Trophoblast cell (in vitro differentiated cells and primary cell): Measurements from ENCODE around the gene DSEL. TPM values are rescaled to one million over a fixed set of nuclear protein-coding genes. Genes with fewer than 3 reads are reported as not detected.

Experiments
- DNase-seq, 2 donors: peaks; one replicate each; pipeline ENCODE4 v3.0.0-alpha.2; 2016
- H2AFZ ChIP-seq: 2 replicates; pipeline ENCODE4 v1.6.1; 2013; ENCODE audit warnings: low read length, moderate library complexity, mild to moderate bottlenecking; ENCODE audit not compliant: insufficient read depth, poor library complexity
- H2AK5ac ChIP-seq: 2 replicates; pipeline ENCODE4 v1.6.1; 2013; ENCODE audit warnings: mild to moderate bottlenecking, low read length
- H2BK120ac ChIP-seq: 2 replicates; pipeline ENCODE4 v1.6.1; 2013; ENCODE audit warnings: low read length, mild to moderate bottlenecking, moderate library complexity; ENCODE audit not compliant: insufficient read depth, poor library complexity
- H2BK12ac ChIP-seq: 2 replicates; pipeline ENCODE4 v1.6.1; 2013; ENCODE audit warnings: mild to moderate bottlenecking, low read length, moderate library complexity
- H2BK5ac ChIP-seq: 2 replicates; pipeline ENCODE4 v1.6.1; 2013; ENCODE audit warnings: low read length, low read depth, moderate library complexity, mild to moderate bottlenecking; ENCODE audit not compliant: poor library complexity
- H3K14ac ChIP-seq: 2 replicates; pipeline ENCODE4 v1.6.1; 2013; ENCODE audit warnings: mild to moderate bottlenecking, low read length
- H3K18ac ChIP-seq: 2 replicates; pipeline ENCODE4 v1.6.1; 2013; ENCODE audit warnings: mild to moderate bottlenecking, low read length
- H3K23ac ChIP-seq: 2 replicates; pipeline ENCODE4 v1.6.1; 2013; ENCODE audit warnings: low read length
- H3K27ac ChIP-seq: 2 replicates; pipeline ENCODE4 v1.5.1; 2013; ENCODE audit warnings: low read depth, mild to moderate bottlenecking, inconsistent platforms, low read length, moderate library complexity
- H3K27me3 ChIP-seq: 2 replicates; pipeline ENCODE4 v1.6.1; 2013; ENCODE audit warnings: inconsistent platforms, mild to moderate bottlenecking, low read length, moderate library complexity; ENCODE audit not compliant: insufficient read depth
- H3K36me3 ChIP-seq, 2 experiments: 1 replicate in 1 of 2; 2 replicates in 1 of 2; pipeline ENCODE4 v1.6.1; 2013; ENCODE audit warnings: low read length in 2 of 2, mild to moderate bottlenecking in 2 of 2, moderate library complexity in 1 of 2; ENCODE audit not compliant: insufficient read depth in 2 of 2, control insufficient read depth in 1 of 2
- H3K4ac ChIP-seq: 2 replicates; pipeline ENCODE4 v1.6.1; 2013; ENCODE audit warnings: low read depth, mild to moderate bottlenecking, low read length, moderate library complexity
- H3K4me1 ChIP-seq, 2 experiments: 1 replicate in 1 of 2; 2 replicates in 1 of 2; pipeline ENCODE4 v1.6.1; 2013; ENCODE audit warnings: low read length in 2 of 2, mild to moderate bottlenecking in 2 of 2, moderate library complexity in 1 of 2; ENCODE audit not compliant: insufficient read depth in 2 of 2, control insufficient read depth in 1 of 2
- H3K4me2 ChIP-seq: 2 replicates; pipeline ENCODE4 v1.6.1; 2013; ENCODE audit warnings: inconsistent platforms, mild to moderate bottlenecking, low read length, moderate library complexity
- H3K4me3 ChIP-seq: 2 replicates; pipeline ENCODE4 v1.5.1; 2013; ENCODE audit warnings: mild to moderate bottlenecking, low read depth, low read length, inconsistent platforms
- H3K79me1 ChIP-seq: one replicate; pipeline ENCODE4 v1.6.1; 2013; ENCODE audit warnings: low read length
- H3K79me2 ChIP-seq: 2 replicates; pipeline ENCODE4 v1.6.1; 2013; ENCODE audit warnings: low read length, mild to moderate bottlenecking; ENCODE audit not compliant: control insufficient read depth, insufficient read depth, poor library complexity
- H3K9ac ChIP-seq: 2 replicates; pipeline ENCODE4 v1.6.1; 2013; ENCODE audit warnings: mild to moderate bottlenecking, low read length
- H3K9me3 ChIP-seq: 2 replicates; pipeline ENCODE4 v1.6.1; 2013; ENCODE audit warnings: low read depth, mild to moderate bottlenecking, control low read depth, inconsistent platforms, low read length; ENCODE audit not compliant: insufficient read depth
- H4K12ac ChIP-seq: 2 replicates; pipeline ENCODE4 v1.6.1; 2013; ENCODE audit warnings: low read depth, mild to moderate bottlenecking, low read length, moderate library complexity
- H4K8ac ChIP-seq: 2 replicates; pipeline ENCODE4 v1.6.1; 2013; ENCODE audit warnings: low read depth, mild to moderate bottlenecking, low read length, moderate library complexity
- H4K91ac ChIP-seq: one replicate; pipeline ENCODE4 v1.6.1; 2013; ENCODE audit warnings: low read depth, mild to moderate bottlenecking, low read length, moderate library complexity
- WGBS: extraction: QIAGEN DNeasy Blood & Tissue Kit; methylation state at CpG from one replicate; pipeline ENCODE4 v1.1.7; 2013; ENCODE audit warnings: missing lambda C conversion rate; ENCODE audit not compliant: insufficient read length, insufficient coverage; ENCODE audit errors: extremely low coverage; 5-methylcytosine and 5-hydroxymethylcytosine counted together
- polyA plus RNA-seq: library from polyadenylated mRNA; stranded (reverse); fragments of 200-250 nt; gene quantifications from 2 replicates; pipeline ENCODE4 v1.2.3, GENCODE V29; 2013

DSEL gene
- 3.9 and 4.0 TPM in 2 replicates for polyA plus RNA-seq

DNA sequence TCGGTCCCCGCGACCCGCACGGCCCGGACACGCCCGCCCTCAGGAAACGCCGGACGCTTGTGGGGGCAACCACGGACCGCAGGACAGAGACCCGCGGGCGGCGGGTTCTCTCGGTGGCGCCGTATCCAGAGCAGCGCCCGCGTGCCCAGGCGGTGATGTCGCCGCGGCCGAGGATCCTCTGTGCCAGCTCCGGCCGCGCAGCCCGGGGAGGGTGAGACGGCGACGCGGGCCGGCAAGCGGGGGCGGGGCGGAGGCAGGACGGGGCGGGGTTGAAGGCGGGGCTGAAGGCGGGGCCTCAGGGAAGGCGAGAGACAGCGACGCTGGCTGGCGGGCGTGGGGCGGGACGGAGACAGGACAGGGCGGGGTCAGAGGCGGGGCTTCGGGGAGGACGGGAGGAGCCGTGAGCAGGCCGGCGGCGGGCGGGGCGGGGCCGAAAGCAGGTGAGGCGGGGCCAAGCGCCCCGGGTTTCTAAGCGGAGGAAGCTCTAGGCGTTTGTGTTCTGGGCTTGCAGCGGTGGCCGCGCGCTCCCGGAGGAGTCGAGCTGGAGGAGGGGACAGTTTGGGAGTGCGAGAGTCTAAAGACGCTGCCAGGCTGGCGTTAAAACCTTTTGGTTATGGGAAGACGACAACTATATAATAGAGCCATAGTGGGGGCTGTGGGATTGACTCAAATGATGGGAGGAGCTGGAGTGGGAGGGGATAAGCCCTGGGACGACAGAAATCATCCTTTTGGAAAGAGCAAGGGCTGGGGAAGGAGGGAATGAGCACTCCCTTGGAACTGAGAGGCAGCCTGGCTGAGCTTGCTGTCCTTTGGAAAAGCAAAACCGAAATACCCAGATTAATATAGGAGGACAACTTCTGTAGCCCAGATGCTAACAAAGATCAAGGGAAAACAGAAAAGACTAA is at the start of gene DSEL:
DSEL (minus strand) TSS at position 182 of the 905 bp plus-strand sequence. CDS start 2,112 bp downstream, outside the sequence.
- H3K4me1 ChIP-seq: no peaks in the 10 kb centered on the region
- peaks cover 7% of the 10 kb centered on the region for H3K79me1 ChIP-seq
- H2BK12ac ChIP-seq: no peak within 1 kb of the TSS
- H2AFZ ChIP-seq: peak within 1 kb of the TSS; percentile 92
- peak within 1 kb of the TSS; percentile 80 for H4K8ac ChIP-seq
- no peak within 1 kb of the TSS for H3K23ac ChIP-seq
- peaks cover 4% of the 10 kb centered on the region for H3K79me2 ChIP-seq
- no peak within 1 kb of the TSS for H2AK5ac ChIP-seq
- H3K4ac ChIP-seq: no peak within 1 kb of the TSS
- H3K27ac ChIP-seq: peak within 1 kb of the TSS; percentile 87
- no peaks in the 10 kb centered on the region for H3K27me3 ChIP-seq
- peaks cover 0 to 7% of the 10 kb centered on the region in 2 experiments for H3K36me3 ChIP-seq
- H3K14ac ChIP-seq: peak within 1 kb of the TSS; percentile 75
- H3K9me3 ChIP-seq: no peaks in the 10 kb centered on the region
- DNase-seq: peak; percentile 92 to 93
- peak within 1 kb of the TSS; percentile 96 for H3K4me2 ChIP-seq
- H3K4me3 ChIP-seq: peak within 1 kb of the TSS; percentile 92
- peak within 1 kb of the TSS; percentile 72 for H2BK5ac ChIP-seq
- H3K18ac ChIP-seq: peak within 1 kb of the TSS; percentile 49
- no CpG with 5 or more reads among the region's 79 CpGs for WGBS
- H3K9ac ChIP-seq: peak within 1 kb of the TSS; percentile 89
- H4K91ac ChIP-seq: peak within 1 kb of the TSS; percentile 65
- H4K12ac ChIP-seq: peak within 1 kb of the TSS; percentile 74
- H2BK120ac ChIP-seq: peak within 1 kb of the TSS; percentile 31

DNA sequence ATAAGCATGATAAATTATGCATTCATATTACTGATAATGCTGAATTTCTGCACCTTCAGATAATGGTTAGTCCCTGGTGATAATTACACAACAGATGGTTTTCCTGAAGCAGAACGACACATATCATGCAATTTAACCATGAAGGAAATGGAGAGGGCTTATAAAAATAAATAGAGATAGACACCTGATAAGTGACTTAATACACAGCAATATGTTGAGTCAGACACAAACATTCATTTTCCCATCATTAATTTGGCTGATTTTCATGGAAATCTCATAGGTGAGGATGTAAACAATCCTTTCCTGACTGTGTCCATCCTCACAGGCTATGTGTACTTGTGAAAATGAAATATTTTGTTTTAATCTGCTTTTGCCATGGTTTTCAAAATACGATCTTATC is 36.9 kb upstream of the DSEL start:
- no peaks in the 10 kb centered on the region for H3K79me2 ChIP-seq
- no peak overlapping the region for H3K4me3 ChIP-seq
- no peak overlapping the region for H4K91ac ChIP-seq
- no peak overlapping the region for H2AFZ ChIP-seq
- no peak overlapping the region for H3K18ac ChIP-seq
- H2AK5ac ChIP-seq: no peak overlapping the region
- H3K4ac ChIP-seq: no peak overlapping the region
- no peaks in the 10 kb centered on the region for H3K9me3 ChIP-seq
- no peaks in the 10 kb centered on the region for H3K79me1 ChIP-seq
- H4K8ac ChIP-seq: no peak overlapping the region
- H3K23ac ChIP-seq: no peak overlapping the region
- no peak overlapping the region for H4K12ac ChIP-seq
- no peak for DNase-seq
- H2BK12ac ChIP-seq: no peak overlapping the region
- no peak overlapping the region for H3K27ac ChIP-seq
- no peak overlapping the region for H2BK5ac ChIP-seq
- H3K14ac ChIP-seq: no peak overlapping the region
- no peak overlapping the region for H2BK120ac ChIP-seq
- H3K4me2 ChIP-seq: no peak overlapping the region
- H3K9ac ChIP-seq: no peak overlapping the region
- WGBS: no CpG with 5 or more reads among the region's 2 CpGs
- H3K36me3 ChIP-seq: no peaks in the 10 kb centered on the region
- no peaks in the 10 kb centered on the region for H3K4me1 ChIP-seq
- H3K27me3 ChIP-seq: no peaks in the 10 kb centered on the region

DNA sequence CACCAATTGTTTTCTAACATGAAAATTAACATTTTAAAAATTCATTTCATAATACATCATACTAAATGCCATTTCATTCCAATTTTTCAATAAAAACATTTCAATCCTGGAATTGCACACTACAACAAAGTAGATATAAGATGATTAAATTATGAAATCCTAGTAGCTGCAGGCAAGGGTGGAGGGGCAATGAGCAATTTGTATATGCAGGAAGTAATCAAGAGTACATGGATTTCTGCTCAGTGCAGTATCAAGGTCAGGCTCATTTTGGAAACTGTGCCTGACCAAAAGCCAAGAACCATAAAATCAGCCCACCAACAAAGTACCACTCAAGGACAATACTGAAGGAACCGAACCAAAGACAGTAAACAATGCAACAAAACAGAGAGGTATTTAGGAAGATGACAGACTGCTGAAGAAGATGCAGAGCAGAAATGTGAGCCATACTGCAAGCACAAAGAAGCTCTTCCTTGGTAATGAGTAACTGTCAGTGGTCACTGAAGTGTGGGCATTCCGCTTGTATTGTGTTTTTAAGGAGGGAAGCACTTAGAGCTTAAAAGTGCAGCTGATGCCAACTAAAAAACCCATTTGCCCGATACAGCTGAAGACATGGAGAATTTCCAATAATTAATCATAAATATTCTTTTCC is 34.5 kb upstream of the DSEL start:
- Histone ChIP-seq H4K91ac (no peak overlapping the region), H3K79me2 (no peaks in the 10 kb centered on the region), H2BK120ac (no peak overlapping the region), H2AK5ac (no peak overlapping the region), H2BK12ac (no peak overlapping the region), H4K8ac (no peak overlapping the region), H3K36me3 (no peaks in the 10 kb centered on the region), H3K4me2 (no peak overlapping the region), H3K9ac (no peak overlapping the region), H4K12ac (no peak overlapping the region), H3K27me3 (no peaks in the 10 kb centered on the region), H3K4me1 (no peaks in the 10 kb centered on the region), H3K18ac (no peak overlapping the region), H3K14ac (no peak overlapping the region), H2BK5ac (no peak overlapping the region), H3K79me1 (no peaks in the 10 kb centered on the region), H3K23ac (no peak overlapping the region), H3K4ac (no peak overlapping the region), H3K27ac (no peak overlapping the region), H2AFZ (no peak overlapping the region), H3K4me3 (no peak overlapping the region), H3K9me3 (no peaks in the 10 kb centered on the region)
- no peak for DNase-seq
- WGBS: no CpG with 5 or more reads among the region's 3 CpGs

DNA sequence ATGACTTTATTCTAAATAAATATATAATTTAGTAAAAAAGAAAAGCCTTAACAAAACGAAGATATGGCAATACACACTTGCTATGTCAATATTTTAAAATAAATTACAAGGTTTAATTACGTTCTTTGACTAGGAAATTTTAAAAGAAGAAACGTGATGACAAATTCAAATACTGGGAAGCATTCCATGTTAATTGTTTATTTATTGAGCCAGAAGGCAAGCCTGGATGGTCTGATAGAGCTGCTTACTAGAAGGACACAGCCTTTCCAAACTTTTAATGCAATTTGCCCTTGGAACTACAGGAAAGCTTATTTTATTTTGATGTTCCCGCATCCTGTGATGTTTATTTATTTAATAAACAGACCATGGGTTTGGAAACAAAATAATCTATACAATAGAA is 33.4 kb upstream of the DSEL start:
- Histone ChIP-seq H3K4me3 (no peak overlapping the region), H3K79me1 (no peaks in the 10 kb centered on the region), H4K8ac (no peak overlapping the region), H3K79me2 (no peaks in the 10 kb centered on the region), H2AK5ac (no peak overlapping the region), H3K27me3 (no peaks in the 10 kb centered on the region), H3K4me1 (no peaks in the 10 kb centered on the region), H2BK120ac (no peak overlapping the region), H3K4ac (no peak overlapping the region), H2BK12ac (no peak overlapping the region), H2AFZ (no peak overlapping the region), H3K9ac (no peak overlapping the region), H3K4me2 (no peak overlapping the region), H3K14ac (no peak overlapping the region), H3K9me3 (no peaks in the 10 kb centered on the region), H3K27ac (no peak overlapping the region), H3K36me3 (no peaks in the 10 kb centered on the region), H3K23ac (no peak overlapping the region), H2BK5ac (no peak overlapping the region), H4K91ac (no peak overlapping the region), H3K18ac (no peak overlapping the region), H4K12ac (no peak overlapping the region)
- no peak for DNase-seq
- no CpG with 5 or more reads among the region's 4 CpGs for WGBS
